Measurements from ENCODE around the gene HNRNPA1.

HNRNPA1 gene

GRCh38 chr12:54265364-54265812 is 15.1 kb upstream of the HNRNPA1 start:
- no peaks in the 10 kb centered on the region for H3K27me3 ChIP-seq
- no peak overlapping the region for H3K4me3 ChIP-seq (ENCODE audit: low read depth in 1 of 2, low read length in 1 of 2)
- H3K36me3 ChIP-seq, result no peaks in the 10 kb centered on the region
- TF ChIP-seq, protein P1, sequence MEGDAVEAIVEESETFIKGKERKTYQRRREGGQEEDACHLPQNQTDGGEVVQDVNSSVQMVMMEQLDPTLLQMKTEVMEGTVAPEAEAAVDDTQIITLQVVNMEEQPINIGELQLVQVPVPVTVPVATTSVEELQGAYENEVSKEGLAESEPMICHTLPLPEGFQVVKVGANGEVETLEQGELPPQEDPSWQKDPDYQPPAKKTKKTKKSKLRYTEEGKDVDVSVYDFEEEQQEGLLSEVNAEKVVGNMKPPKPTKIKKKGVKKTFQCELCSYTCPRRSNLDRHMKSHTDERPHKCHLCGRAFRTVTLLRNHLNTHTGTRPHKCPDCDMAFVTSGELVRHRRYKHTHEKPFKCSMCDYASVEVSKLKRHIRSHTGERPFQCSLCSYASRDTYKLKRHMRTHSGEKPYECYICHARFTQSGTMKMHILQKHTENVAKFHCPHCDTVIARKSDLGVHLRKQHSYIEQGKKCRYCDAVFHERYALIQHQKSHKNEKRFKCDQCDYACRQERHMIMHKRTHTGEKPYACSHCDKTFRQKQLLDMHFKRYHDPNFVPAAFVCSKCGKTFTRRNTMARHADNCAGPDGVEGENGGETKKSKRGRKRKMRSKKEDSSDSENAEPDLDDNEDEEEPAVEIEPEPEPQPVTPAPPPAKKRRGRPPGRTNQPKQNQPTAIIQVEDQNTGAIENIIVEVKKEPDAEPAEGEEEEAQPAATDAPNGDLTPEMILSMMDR (IDR thresholded peaks at IDR 0.05), result no peak
- H3K4me1 ChIP-seq (ENCODE audit: control insufficient read depth in 1 of 2, insufficient read depth in 1 of 2, low read depth in 1 of 2, low read length in 1 of 2), result peaks cover 13 to 15% of the 10 kb centered on the region in 2 experiments
- H3K27ac ChIP-seq, result no peak overlapping the region
- no peaks in the 10 kb centered on the region for H3K9me3 ChIP-seq

- TF ChIP-seq, protein P1 (IDR thresholded peaks at IDR 0.05), result no peak
- Histone ChIP-seq H3K27me3 (no peaks in the 10 kb centered on the region), H3K4me1 (ENCODE audit: control insufficient read depth in 1 of 2, insufficient read depth in 1 of 2, low read depth in 1 of 2, low read length in 1 of 2) (peaks cover 8% of the 10 kb centered on the region in 2 experiments), H3K27ac (no peak overlapping the region), H3K36me3 (no peaks in the 10 kb centered on the region), H3K9me3 (no peaks in the 10 kb centered on the region), H3K4me3 (ENCODE audit: low read depth in 1 of 2, low read length in 1 of 2) (no peak overlapping the region)
These were observed 13.7 kb upstream of the HNRNPA1 start for GRCh38 chr12:54266852-54267251.

GRCh38 chr12:54270345-54270744 is 10.2 kb upstream of the HNRNPA1 start:
- H3K27me3 ChIP-seq, result no peaks in the 10 kb centered on the region
- H3K4me1 ChIP-seq (ENCODE audit: control insufficient read depth in 1 of 2, insufficient read depth in 1 of 2, low read depth in 1 of 2, low read length in 1 of 2), result no peaks in the 10 kb centered on the region
- no peak overlapping the region for H3K4me3 ChIP-seq (ENCODE audit: low read depth in 1 of 2, low read length in 1 of 2)
- H3K27ac ChIP-seq, result no peak overlapping the region
- H3K9me3 ChIP-seq, result no peaks in the 10 kb centered on the region
- TF ChIP-seq, protein P1 (IDR thresholded peaks at IDR 0.05), result no peak
- H3K36me3 ChIP-seq, result no peaks in the 10 kb centered on the region

DNA sequence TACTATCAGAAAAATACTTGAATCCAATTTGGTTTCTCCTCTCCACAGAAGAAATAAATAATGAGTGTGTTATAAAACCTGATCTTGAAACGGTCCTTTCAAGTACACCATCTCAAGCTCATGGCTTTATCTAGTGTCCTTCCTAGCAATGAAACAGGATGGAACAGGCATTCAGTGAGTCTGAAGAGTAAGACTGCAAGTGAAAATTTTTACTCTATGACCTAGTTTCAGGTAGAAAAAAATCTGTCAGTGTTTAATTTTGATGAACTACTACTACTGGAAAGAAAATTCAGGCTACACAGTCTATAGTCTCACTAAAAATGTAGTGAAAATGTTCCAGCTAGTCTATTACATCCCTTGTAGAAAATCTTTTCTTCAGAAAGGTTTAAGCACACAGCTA is 8.3 kb upstream of the HNRNPA1 start:
- no peaks in the 10 kb centered on the region for H3K9me3 ChIP-seq
- peaks cover 4 to 5% of the 10 kb centered on the region in 2 experiments for H3K4me1 ChIP-seq (ENCODE audit: control insufficient read depth in 1 of 2, insufficient read depth in 1 of 2, low read depth in 1 of 2, low read length in 1 of 2)
- TF ChIP-seq, protein P1 (IDR thresholded peaks at IDR 0.05), result no peak
- H3K27ac ChIP-seq, result no peak overlapping the region
- no peak overlapping the region for H3K4me3 ChIP-seq (ENCODE audit: low read depth in 1 of 2, low read length in 1 of 2)
- H3K36me3 ChIP-seq, result no peaks in the 10 kb centered on the region
- H3K27me3 ChIP-seq, result no peaks in the 10 kb centered on the region

DNA sequence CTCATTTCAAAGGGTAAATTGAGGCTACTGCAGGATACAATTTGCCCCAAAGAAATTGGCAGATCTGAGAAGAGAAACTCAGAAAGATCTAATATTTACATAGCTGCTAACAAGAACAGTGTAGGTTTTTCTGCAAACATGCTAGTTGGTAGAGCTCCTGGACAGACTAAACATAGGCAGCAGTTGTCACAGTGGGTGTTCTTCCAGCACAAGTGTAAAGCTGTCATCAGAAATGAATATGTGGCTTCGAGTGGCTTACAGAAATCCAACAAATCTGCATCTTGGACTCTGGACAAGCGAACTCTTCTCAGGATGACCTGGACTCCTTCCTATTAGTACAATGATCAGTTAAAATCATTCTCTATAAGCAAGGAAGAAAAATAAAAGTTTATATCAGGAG is 6.5 kb upstream of the HNRNPA1 start:
- Histone ChIP-seq H3K4me3 (ENCODE audit: low read depth in 1 of 2, low read length in 1 of 2) (no peak overlapping the region), H3K4me1 (ENCODE audit: control insufficient read depth in 1 of 2, insufficient read depth in 1 of 2, low read depth in 1 of 2, low read length in 1 of 2) (peaks cover 21 to 22% of the 10 kb centered on the region in 2 experiments), H3K36me3 (no peaks in the 10 kb centered on the region), H3K27ac (no peak overlapping the region), H3K27me3 (no peaks in the 10 kb centered on the region), H3K9me3 (no peaks in the 10 kb centered on the region)
- TF ChIP-seq, protein P1 (IDR thresholded peaks at IDR 0.05), result no peak

DNA sequence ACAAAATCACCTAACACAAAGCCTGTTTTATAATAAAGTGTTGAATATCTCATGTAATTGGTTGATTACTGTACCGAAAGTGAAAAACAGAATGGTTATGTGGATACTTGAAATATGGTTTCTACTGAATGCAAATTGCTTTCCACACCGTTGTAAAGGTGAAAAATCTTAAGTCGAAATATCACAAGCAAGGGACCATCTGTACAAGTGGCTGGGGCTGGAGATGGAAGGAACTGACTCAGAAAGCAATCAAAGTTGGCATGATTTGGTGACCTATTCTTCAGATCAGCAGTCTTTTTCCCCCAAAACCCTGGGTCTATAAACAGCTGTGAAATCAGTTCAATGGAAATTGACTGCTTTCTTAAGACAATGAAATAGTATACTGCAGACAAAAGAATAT is 4.2 kb upstream of the HNRNPA1 start:
- TF ChIP-seq, protein P1 (IDR thresholded peaks at IDR 0.05), result no peak
- H3K4me1 ChIP-seq (ENCODE audit: control insufficient read depth in 1 of 2, insufficient read depth in 1 of 2, low read depth in 1 of 2, low read length in 1 of 2), result peaks cover 36 to 37% of the 10 kb centered on the region in 2 experiments
- no peak overlapping the region for H3K4me3 ChIP-seq (ENCODE audit: low read depth in 1 of 2, low read length in 1 of 2)
- no peaks in the 10 kb centered on the region for H3K36me3 ChIP-seq
- no peak overlapping the region for H3K27ac ChIP-seq
- no peaks in the 10 kb centered on the region for H3K27me3 ChIP-seq
- no peaks in the 10 kb centered on the region for H3K9me3 ChIP-seq
